ENCODE results near the gene KCTD17.
A peak's percentile ranks its signal among the peaks of the same experiment; 100 is the strongest.

The KCTD17 gene, protein sequence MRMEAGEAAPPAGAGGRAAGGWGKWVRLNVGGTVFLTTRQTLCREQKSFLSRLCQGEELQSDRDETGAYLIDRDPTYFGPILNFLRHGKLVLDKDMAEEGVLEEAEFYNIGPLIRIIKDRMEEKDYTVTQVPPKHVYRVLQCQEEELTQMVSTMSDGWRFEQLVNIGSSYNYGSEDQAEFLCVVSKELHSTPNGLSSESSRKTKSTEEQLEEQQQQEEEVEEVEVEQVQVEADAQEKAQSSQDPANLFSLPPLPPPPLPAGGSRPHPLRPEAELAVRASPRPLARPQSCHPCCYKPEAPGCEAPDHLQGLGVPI

GRCh38 chr22:37051391-37052385, at the start of gene KCTD17:
KCTD17 (plus strand) TSS chr22:37051742; CDS start chr22:37051761, 19 bp downstream.
- peak; percentile 69 for DNase-seq (ENCODE audit: low read depth)

GRCh38 chr22:37001826-37002225, 49.7 kb upstream of the KCTD17 start:
- no peak for DNase-seq (ENCODE audit: low read depth)

GRCh38 chr22:37002633-37003032, 48.9 kb upstream of the KCTD17 start:
- DNase-seq (ENCODE audit: low read depth) = no peak

GRCh38 chr22:37007651-37008050, 43.9 kb upstream of the KCTD17 start:
- DNase-seq (ENCODE audit: low read depth) = no peak

- DNase-seq (ENCODE audit: low read depth) = no peak
Observed at GRCh38 chr22:37008365-37008764, 43.2 kb upstream of the KCTD17 start.

- no peak for DNase-seq (ENCODE audit: low read depth)
Observed at GRCh38 chr22:37009490-37009889, 42.1 kb upstream of the KCTD17 start.

- DNase-seq (ENCODE audit: low read depth) = no peak
Observed at GRCh38 chr22:37010174-37010573, 41.4 kb upstream of the KCTD17 start.

- DNase-seq (ENCODE audit: low read depth) = no peak
Observed at GRCh38 chr22:37010976-37011375, 40.6 kb upstream of the KCTD17 start.

DNA sequence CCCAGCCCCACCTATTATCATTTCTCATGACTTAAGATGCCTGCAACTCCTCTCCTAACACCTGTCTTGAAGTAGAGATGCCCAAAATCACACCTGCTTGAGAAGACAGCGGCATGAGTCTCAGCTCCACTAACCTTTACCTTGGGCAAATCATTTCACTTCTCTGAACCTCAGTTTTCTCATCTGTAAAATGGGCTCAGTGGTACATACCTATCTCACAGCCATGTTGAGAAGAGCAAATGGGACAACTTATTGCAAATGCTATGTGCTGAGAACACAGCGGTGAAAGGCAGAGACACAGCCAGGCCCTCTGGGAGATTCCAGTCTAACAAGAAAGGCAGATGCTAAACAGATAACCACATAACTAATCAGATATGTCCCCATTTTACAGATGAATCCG, 40.1 kb upstream of the KCTD17 start:
- no peak for DNase-seq (ENCODE audit: low read depth)

DNA sequence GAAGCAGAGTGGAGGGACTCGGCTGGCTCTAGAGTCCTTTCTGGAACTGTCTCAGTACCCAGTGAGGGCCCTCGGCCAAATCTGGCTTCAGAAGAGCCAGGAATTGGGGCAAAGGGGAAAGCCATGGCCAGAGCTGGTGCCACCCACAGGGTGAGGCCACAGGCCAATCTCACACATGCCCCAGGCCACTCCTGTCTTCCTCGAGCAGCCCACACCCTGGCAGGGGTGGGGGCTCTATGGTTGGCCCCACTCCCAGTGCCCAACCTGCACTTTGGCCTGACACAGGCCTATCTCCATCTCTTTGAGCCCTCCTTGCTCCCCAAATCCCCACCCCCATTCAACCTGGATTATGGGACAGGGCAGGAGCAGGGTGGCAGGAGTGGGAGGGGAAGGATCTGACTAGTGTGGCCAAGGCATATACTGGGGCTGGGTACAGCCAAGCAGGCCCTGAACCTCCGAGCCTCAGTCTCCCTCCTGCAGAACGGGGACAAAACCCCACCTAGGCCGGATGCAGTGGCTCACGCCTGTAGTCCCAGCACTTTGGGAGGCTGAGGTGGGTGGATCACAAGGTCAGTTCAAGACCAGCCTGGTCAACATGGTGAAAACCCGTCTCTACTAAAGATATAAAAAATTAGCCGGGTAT, 39.2 kb upstream of the KCTD17 start:
- no peak for DNase-seq (ENCODE audit: low read depth)

DNA sequence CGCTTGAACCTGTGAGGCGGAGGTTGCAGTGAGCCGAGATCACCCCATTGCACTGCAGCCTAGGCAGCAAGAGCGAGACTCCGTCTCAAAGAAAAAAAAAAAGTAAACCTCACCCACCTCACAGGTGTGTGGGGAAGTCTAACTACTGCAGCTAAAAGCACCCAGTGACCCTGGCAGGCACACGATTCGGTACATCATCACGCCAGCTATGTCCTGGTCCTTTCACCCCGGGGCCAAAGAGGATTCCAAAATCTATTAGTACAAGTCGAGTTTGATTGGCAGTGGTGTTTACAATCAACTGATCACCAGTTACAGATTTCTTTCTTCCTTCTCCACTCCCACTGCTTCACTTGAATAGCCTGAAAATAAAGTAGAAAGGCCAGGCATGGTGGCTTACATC, 38.6 kb upstream of the KCTD17 start:
- no peak for DNase-seq (ENCODE audit: low read depth)

DNA sequence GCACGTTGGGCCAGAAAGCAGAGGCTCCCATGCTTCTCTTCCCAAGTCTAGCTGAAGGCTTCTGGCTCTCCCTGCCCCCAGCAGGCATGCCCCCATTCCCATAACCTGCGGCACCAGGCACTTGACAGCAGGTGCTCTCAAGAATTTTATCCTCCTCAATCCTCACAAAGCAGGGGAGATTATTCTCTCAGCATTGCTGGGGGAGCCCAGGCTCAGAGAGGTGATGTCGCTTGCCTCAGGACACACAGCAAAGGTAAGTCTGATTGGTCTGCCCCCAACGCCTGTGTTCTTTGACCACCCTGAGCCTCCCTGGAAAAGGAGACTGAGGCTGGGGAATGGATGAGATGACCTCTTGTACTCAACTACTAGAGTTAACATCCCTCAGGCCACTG, 37.1 kb upstream of the KCTD17 start:
- no peak for DNase-seq (ENCODE audit: low read depth)

GRCh38 chr22:37014835-37015586, 36.5 kb upstream of the KCTD17 start:
- no peak for DNase-seq (ENCODE audit: low read depth)

- no peak for DNase-seq (ENCODE audit: low read depth)
Observed at GRCh38 chr22:37015587-37015878, 36.0 kb upstream of the KCTD17 start.

- no peak for DNase-seq (ENCODE audit: low read depth)
Observed at GRCh38 chr22:37016134-37016910, 35.2 kb upstream of the KCTD17 start.

DNA sequence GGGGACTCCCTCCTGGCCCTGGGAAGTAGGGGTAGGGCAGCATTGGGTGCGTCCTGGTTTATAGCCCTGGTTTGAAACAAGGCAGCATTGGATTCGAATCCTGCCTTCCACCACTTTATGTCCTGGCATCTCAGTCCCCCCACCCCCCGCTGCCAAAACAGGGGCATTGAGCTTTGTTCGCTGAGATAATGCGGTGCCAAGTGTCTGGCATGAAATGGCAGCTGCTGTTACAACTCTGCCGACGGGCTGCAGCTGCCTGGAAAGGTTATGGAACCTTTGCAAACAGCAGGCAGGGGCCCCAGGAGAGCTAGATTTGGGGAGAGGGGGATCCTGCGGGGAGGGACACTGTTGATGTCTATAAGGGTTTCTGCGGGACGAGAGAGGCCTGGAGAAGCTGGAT, 34.2 kb upstream of the KCTD17 start:
- DNase-seq (ENCODE audit: low read depth) = no peak

GRCh38 chr22:37018086-37018814, 33.3 kb upstream of the KCTD17 start:
- DNase-seq (ENCODE audit: low read depth) = no peak

GRCh38 chr22:37018815-37019308, 32.7 kb upstream of the KCTD17 start:
- no peak for DNase-seq (ENCODE audit: low read depth)

DNA sequence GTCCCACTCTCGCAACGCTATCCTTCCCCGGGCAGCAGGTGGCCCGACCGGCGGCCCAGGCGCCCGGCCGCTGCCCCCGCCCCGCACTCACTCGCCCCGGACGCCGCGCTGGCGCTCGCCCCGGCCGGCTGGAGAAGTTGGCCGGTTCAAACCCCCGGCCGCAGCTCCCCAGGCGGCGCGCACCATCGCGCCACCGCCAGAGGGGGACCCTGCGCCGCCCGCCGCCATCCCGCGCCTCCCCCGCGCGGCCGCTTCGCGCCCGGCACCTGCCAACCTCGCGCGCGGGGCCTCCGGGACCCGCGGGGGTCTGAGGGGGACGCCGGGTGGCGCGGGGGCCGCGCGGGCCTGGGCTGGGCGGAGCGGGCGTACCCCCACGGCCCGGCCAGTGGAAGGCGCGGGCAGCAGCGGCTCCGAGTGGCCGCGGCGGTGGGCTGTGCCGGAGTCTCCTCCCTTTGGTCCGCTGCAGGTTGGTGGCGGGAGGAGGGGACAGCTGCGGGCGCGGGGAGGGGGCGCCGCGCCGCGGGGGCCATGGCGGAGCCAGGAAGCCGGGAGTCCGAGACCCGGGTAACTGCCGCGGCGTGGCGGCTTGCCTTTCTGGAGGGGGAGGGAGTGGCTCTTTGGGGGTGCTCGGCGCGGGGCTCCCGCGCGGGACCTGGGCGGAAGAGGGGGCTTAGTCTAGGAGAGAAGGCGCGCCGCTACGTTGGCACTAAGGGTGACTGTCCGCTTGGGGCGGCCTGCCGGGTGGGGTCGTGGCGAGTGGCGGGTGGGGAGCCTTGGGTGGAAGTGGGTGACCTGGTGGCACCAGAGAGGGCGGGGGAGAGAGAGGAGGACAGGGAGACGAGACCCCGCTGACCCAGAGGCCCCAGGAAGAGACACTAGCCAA, 32.0 kb upstream of the KCTD17 start, which contains the start of the genes MPST and TST:
TSS of gene MPST (plus strand) at position 434 of the 883 bp plus-strand sequence. CDS start at position 529, 95 bp downstream.
TSS of gene TST (minus strand) at position 139 of the 883 bp plus-strand sequence. CDS start 715 bp downstream, outside the sequence.
- DNase-seq (ENCODE audit: low read depth) = peak; percentile 9
